Osteocyte (in vitro differentiated cells): ENCODE data around the gene PNPO. TPM values are rescaled to one million over a fixed set of nuclear protein-coding genes. Genes with fewer than 3 reads are reported as not detected.

Experiments
- DNase-seq: peaks from one replicate; pipeline ENCODE4 v3.0.0; 2021; ENCODE audit warnings: mixed read lengths; ENCODE audit not compliant: unreplicated experiment; ENCODE audit errors: extremely low spot score
- H3K27ac Mint-ChIP-seq: one replicate; pipeline ENCODE4 v1.8.0; 2021; ENCODE audit warnings: mild to moderate bottlenecking, mixed read lengths; ENCODE audit not compliant: unreplicated experiment
- H3K27me3 Mint-ChIP-seq: one replicate; pipeline ENCODE4 v1.8.0; 2021; ENCODE audit warnings: mixed read lengths; ENCODE audit not compliant: unreplicated experiment
- H3K36me3 Mint-ChIP-seq: one replicate; pipeline ENCODE4 v1.8.0; 2021; ENCODE audit warnings: mixed read lengths; ENCODE audit not compliant: unreplicated experiment
- H3K4me1 Mint-ChIP-seq: one replicate; pipeline ENCODE4 v1.8.0; 2021; ENCODE audit warnings: mixed read lengths; ENCODE audit not compliant: unreplicated experiment
- H3K4me3 Mint-ChIP-seq: one replicate; pipeline ENCODE4 v1.8.0; 2021; ENCODE audit warnings: mild to moderate bottlenecking, moderate library complexity, mixed read lengths; ENCODE audit not compliant: unreplicated experiment
- H3K9me3 Mint-ChIP-seq: one replicate; pipeline ENCODE4 v1.8.0; 2021; ENCODE audit warnings: mixed read lengths; ENCODE audit not compliant: unreplicated experiment
- total RNA-seq: library from RNA; stranded (reverse); gene quantifications from 2 replicates; pipeline ENCODE4 v1.2.1, GENCODE V29; 2021
- TF ChIP-seq, protein P1 (sequence below): fragments of 200-600 bp; sonication (generic); IDR thresholded peaks from 2 replicates; pipeline ENCODE4 v1.5.0; 2021; ENCODE audit warnings: antibody characterized with exemption, mild to moderate bottlenecking, moderate library complexity

The PNPO gene
- total RNA-seq, 1 donor from 2014 or later: 9.0 TPM

DNA sequence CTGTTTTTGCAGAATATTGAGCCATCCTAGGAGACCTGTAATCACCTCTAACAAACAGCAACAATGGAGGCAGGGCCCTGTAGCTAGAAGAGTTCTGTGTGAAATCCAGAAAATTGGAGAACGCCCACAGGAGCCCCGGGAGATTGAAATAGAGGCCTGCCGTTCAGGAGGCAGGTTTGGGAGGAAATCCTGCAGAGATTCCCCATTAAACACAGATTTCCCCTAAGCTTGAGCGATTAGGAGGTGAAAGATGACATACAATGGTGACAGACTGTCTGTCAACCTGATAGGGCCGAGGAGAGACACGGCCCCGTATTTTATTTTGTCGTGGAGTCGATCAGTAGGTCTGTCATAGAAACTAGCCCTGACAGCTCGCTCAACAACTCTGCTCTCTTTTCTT is 47.8 kb downstream of the PNPO start:
- Mint-ChIP-seq H3K4me3 (no peak overlapping the region), H3K9me3 (no peaks in the 10 kb centered on the region), H3K27me3 (peaks cover 3% of the 10 kb centered on the region), H3K27ac (no peak overlapping the region), H3K4me1 (peaks cover 12% of the 10 kb centered on the region), H3K36me3 (peaks cover 4% of the 10 kb centered on the region)
- no peak for DNase-seq
- TF ChIP-seq, protein P1, sequence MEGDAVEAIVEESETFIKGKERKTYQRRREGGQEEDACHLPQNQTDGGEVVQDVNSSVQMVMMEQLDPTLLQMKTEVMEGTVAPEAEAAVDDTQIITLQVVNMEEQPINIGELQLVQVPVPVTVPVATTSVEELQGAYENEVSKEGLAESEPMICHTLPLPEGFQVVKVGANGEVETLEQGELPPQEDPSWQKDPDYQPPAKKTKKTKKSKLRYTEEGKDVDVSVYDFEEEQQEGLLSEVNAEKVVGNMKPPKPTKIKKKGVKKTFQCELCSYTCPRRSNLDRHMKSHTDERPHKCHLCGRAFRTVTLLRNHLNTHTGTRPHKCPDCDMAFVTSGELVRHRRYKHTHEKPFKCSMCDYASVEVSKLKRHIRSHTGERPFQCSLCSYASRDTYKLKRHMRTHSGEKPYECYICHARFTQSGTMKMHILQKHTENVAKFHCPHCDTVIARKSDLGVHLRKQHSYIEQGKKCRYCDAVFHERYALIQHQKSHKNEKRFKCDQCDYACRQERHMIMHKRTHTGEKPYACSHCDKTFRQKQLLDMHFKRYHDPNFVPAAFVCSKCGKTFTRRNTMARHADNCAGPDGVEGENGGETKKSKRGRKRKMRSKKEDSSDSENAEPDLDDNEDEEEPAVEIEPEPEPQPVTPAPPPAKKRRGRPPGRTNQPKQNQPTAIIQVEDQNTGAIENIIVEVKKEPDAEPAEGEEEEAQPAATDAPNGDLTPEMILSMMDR: no peak

DNA sequence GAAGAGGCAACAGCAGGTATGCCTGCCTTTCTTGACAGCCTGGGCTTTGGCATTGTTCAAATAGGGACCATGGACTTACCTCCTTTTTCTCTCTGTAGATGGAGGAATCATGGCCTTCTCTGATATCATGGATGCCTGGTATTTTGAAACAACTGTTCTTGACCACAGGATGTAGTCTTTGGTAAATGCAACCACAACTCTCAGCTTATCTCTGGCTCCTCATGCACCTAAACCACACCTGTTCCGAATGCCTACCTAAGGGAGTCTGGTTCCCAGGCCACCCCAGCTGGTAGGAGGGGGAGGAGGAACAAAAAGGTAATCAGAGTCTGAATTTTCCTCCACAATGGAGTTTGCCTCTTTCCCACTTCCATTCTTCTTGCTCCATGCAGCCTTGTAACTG is 48.3 kb downstream of the PNPO start:
- no peak overlapping the region for H3K27ac Mint-ChIP-seq
- TF ChIP-seq, protein P1: no peak
- peaks cover 4% of the 10 kb centered on the region for H3K36me3 Mint-ChIP-seq
- H3K27me3 Mint-ChIP-seq: peaks cover 3% of the 10 kb centered on the region
- peaks cover 12% of the 10 kb centered on the region for H3K4me1 Mint-ChIP-seq
- no peak for DNase-seq
- no peaks in the 10 kb centered on the region for H3K9me3 Mint-ChIP-seq
- H3K4me3 Mint-ChIP-seq: no peak overlapping the region

DNA sequence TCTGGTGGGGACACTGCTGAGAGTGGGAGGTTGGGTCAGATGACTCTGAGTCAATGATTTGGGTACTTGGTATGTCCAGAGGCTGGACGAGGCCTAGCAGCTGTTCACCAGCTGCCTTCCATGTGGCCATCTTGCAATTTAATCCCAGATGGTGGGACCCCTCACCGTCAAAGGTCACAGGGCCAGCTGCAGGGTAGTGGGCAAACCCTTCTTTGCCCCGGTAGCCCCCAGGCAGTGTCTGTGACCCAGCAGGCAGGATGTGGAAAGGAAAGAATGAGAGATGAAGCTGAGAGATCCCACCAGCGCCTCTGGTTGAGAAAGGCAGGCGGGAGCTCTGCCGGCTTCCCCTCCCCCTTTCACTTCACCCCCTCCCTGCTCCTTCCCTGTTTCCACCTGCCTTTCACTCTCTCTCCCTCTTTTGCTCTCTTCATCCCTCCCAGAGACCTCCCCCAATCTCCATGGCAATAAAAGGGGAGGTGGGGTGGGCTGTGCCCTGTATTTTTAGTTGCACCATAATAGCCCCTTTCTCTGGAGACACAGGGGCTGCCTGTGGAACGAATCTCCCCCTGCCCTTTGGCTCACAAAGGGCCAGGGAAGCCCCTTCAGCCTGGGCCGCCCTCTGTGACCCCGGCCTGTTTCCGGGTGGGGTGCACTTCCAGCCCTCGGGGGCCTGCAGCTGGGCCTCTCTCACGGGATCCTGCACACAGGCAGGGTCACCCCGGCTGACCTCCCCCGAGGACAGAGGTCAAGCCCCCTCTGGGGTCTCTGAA is 49.8 kb downstream of the PNPO start:
- Mint-ChIP-seq H3K9me3 (no peaks in the 10 kb centered on the region), H3K27ac (no peak overlapping the region), H3K4me1 (peaks cover 12% of the 10 kb centered on the region), H3K27me3 (peaks cover 6% of the 10 kb centered on the region), H3K4me3 (no peak overlapping the region), H3K36me3 (no peaks in the 10 kb centered on the region)
- TF ChIP-seq, protein P1: no peak
- no peak for DNase-seq

DNA sequence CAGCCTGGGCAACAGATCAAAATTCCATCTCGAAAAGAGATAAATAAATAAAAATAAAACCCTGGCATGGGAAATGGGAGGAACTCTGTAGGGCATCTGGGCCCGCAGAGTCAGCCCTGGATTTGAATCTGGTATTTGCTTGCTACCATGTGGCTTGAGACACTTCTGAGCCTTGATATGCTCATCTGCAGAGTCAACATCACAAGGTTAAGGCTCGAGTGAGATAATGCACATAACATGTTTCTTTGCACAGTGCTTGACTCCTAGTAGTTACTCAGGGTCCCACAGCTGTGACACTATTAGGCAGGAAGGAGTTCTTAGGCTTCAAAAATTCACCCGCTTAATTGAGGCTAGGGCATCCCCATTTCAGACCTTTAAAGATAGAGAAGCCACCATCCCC is 50.8 kb downstream of the PNPO start:
- no peak for DNase-seq
- H3K27me3 Mint-ChIP-seq: peaks cover 6% of the 10 kb centered on the region
- TF ChIP-seq, protein P1: no peak
- H3K4me1 Mint-ChIP-seq: peaks cover 7% of the 10 kb centered on the region
- no peaks in the 10 kb centered on the region for H3K36me3 Mint-ChIP-seq
- no peaks in the 10 kb centered on the region for H3K9me3 Mint-ChIP-seq
- no peak overlapping the region for H3K4me3 Mint-ChIP-seq
- no peak overlapping the region for H3K27ac Mint-ChIP-seq

DNA sequence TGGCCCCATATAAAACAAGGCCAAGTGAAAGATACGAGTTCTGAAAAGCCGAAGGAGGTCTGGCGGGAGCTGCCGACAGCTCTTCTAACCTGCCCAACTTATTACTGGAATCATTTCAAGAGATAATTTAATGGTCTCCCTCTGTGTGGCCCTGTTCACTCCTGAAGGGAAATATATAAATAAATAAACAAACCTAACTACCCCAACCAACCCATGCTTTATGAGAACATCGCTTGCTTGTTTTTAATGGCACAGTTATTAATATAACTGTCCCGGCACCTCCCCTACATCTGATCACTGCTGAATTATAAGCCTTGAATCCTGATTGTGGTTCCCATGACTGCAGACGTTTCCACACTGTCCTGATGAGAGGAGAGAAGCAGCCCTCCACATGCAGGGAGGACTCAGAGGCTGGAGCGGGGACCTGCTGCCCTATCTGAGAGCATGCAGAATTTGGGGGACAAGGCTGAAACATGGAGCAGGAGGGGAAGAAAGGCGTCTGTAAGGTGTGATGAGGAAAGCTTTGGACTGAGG is 51.7 kb downstream of the PNPO start:
- peaks cover 6% of the 10 kb centered on the region for H3K27me3 Mint-ChIP-seq
- H3K36me3 Mint-ChIP-seq: no peaks in the 10 kb centered on the region
- no peak overlapping the region for H3K4me3 Mint-ChIP-seq
- H3K4me1 Mint-ChIP-seq: no peaks in the 10 kb centered on the region
- TF ChIP-seq, protein P1: no peak
- H3K27ac Mint-ChIP-seq: no peak overlapping the region
- no peaks in the 10 kb centered on the region for H3K9me3 Mint-ChIP-seq
- DNase-seq: no peak
